IPS-NIHi7 (cell line): Measurements from ENCODE around the gene ST6GALNAC1.
"Not testable (repeated sequence)": the region's sequence is repeated elsewhere in the genome, so short reads cannot be mapped to it uniquely, and the experiment has no call there.

Experiments
- DNase-seq: peaks from one replicate; pipeline ENCODE4 v3.0.0; 2012; ENCODE audit warnings: mixed read lengths; ENCODE audit errors: extremely low spot score

Gene ST6GALNAC1

DNA sequence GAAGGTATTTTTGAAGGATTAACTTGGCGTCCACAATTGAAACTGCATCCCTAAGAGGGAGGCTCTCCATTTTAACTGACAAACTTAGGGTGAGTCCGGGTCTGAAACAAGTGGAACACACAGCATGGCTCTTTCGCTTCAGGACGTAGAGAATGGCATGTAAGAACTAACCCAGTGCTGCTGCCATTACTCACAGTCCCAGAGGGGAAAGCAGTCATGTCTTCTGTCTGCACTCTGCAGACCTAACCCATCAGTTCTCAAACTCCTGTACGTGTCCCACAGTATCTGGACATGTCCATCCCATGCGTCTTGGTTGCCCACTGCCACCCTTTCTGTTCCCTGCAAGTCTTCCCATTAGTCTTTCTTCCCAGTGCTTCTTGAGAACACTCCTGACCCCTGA is 563 bp downstream of the ST6GALNAC1 start:
- no peak for DNase-seq

- no peak for DNase-seq
These were observed 1.5 kb downstream of the ST6GALNAC1 start for GRCh38 chr17:76642032-76642561.

DNA sequence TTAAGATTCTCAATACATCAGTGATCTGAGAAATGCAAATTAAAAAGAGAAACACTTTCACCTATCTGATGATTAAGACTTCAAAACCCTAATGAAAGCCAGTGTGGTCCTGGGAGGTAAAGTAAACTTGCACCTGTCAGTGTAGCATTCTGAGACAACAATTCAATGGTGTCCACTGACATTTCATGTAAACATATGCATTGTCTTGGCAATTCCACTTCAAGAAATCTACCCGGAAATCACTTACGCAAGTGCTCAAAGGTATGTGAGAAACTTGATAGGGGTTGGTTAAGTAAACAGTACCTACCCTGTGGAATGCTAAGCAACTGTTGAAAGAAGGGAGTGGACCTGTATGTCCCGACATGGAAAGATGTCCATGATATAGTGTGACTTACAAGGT is 2.1 kb downstream of the ST6GALNAC1 start:
- no peak for DNase-seq

DNA sequence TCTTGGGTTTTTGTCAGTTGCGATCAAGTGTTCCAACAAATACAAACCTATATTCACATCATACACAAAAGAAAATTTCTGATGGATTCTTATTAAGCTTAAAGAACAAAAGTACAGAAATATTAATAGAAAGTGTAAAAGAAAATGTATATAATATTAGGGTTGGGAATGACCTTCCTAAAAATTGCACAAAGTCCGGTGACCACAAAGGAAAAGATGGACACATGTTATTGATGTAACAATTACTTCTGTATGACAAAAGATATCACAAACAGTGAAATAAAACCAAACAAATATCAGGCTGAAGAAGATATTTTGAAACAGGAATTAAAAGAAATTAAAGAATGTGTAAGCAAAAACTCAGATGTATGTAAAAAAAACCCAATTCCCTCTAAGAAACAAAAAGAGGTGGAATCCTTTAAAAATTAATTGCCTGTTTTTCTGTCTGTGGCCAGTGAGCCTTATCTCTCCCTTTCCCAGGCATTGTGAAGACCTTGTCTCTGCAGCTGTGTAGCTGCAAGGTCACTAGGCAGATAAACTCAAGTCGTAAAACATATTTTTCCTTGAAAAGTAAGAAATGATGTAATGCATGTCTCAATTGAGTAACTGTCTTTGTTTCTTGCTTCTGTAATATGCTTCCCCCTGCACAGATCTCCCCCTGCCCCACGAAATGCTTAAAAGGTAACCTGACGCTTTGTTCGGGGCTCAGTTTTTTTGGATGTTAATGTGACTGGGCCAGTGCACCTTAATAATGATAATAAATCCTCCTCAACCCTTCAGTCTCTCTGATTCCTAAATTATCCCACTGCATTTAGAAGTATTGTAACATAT is 2.8 kb downstream of the ST6GALNAC1 start:
- no peak for DNase-seq

- no peak for DNase-seq
These were observed 5.3 kb downstream of the ST6GALNAC1 start for GRCh38 chr17:76638263-76638662.

GRCh38 chr17:76636486-76637206 is 6.9 kb downstream of the ST6GALNAC1 start:
- DNase-seq, result not testable (repeated sequence)

GRCh38 chr17:76635659-76636360 is 7.7 kb downstream of the ST6GALNAC1 start:
- no peak for DNase-seq

DNA sequence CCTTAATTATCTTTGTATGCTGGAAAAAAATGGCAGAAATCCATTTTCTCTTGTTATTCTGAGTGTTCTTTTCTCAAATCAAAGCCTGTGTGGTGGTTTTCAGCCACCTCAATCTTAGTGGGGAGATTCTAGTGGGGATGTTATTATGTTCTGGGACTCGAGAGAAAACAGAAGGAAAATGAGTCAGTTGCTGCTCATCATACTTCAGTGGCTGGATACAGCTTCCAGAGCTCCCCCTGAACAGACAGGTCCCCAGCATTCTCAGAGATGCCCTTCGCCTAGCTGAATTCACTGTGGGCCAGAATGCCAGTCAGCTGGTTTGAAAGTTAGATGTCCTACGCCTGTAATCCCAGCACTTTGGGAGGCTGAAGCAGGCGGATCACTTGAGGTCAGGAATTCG is 8.5 kb downstream of the ST6GALNAC1 start:
- no peak for DNase-seq

- no peak for DNase-seq
These were observed 9.8 kb downstream of the ST6GALNAC1 start for GRCh38 chr17:76633628-76634328.

DNA sequence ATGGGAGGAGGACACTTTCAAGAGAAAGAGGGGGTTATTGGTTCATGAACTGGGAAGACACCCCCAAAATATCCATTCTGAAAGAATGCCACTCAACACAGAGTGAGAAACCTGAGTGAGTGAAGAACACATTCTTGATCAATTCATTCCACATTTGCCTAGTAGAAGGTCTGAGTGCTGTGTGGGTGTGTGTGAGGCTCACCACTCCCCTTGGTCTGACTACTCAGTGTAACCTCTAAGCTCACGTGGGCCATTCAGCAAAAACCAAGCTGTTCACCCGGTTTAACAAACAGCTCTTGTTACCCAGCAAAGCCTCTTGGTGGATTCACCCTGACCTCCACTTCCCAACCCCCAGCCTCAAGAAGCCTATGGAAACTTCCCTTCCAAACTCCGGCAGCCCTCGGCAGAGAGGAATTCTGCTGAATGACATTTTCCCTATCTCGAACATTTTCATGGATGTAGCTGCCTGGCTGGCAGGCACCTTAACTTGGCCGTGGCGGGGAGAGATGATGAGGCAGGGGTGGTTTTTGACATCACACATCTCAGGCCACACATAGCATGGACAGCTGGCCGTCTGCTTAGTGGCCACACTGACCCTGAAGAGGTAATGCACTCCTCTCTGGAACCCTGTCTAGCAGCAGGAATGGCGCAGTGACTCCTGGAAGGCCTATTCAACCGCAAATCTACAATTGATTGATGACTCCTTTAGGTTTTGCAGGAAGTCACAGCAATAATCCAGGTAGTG is 11.6 kb downstream of the ST6GALNAC1 start:
- no peak for DNase-seq

GRCh38 chr17:76630151-76630550 is 13.4 kb downstream of the ST6GALNAC1 start:
- DNase-seq, result peak; percentile 63

DNA sequence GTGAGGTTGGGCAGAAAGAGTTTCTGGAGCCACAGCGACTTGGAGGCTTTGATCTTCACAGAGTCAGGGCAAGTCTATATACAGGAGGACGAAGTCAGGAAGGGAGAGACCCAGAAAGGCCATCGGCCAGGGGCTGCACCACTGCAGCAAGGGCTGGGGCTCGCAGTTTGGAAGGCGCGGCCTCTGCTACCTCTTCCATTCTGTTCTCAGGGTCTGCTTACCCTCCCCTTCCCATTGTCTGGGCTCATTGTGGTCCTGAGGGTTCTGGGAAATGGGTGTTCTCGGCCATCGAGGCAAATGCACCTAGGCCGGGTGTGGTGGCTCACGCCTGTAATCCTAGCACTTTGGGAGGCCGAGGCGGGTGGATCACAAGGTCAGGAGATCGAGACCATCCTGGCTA is 16.0 kb downstream of the ST6GALNAC1 start:
- no peak for DNase-seq

GRCh38 chr17:76626442-76626841 is 17.1 kb downstream of the ST6GALNAC1 start:
- no peak for DNase-seq

DNA sequence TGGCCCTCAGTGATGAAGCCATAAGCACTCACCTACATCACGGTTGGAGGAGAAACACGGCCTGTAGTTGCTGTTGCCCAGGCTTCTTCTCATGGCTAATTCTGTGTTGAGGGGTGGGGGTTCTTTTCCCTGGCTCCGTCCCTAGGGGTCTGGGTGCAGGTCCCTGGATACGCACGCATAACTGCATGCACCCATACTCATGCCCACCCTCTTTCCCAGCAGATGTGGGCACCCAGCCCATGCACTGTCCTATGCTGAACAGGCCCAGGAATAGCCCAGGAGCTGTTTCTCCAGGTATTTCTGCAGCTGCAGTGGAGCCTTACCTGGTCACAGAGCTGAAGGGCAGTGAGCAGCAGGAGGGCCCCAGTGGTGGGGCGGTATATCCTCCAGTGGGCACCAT is 18.1 kb downstream of the ST6GALNAC1 start:
- no peak for DNase-seq

- DNase-seq, result peak; percentile 90
These were observed 20.0 kb downstream of the ST6GALNAC1 start for GRCh38 chr17:76623271-76624146.

- no peak for DNase-seq
These were observed 25.7 kb downstream of the ST6GALNAC1 start for GRCh38 chr17:76617838-76618237.

DNA sequence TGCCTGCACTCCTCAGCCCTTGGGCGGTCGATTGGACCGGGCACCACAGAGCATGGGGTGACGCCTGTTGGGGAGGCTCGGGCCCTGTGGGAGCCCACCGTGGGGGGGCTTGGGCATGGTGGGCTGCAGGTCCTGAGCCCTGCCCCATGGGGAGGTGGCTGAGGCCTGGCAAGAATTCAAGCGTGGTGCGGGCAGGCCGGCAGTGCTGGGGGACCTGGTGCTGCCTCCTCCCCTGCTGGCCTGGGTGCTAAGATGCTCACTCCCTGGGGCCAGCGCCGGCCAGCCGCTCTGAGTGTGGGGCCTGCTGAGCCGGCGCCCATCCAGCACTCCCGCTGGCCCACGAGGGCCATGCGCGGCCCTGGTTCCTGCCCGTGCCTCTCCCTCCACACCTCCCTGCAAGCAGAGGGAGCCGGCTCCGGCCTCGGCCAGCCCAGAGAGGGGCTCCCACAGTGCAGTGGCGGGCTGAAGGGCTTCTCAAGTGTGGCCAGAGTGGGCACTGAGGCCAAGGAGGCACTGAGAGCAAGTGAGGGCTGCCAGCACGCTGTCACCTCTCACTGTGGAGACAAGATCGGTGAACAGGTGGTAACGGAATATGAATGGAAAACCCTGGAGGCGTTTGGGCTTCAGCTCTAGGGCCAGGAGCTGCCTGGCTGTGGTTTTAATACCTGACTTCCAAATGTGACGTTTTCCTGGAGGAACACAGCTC is 28.5 kb downstream of the ST6GALNAC1 start:
- DNase-seq, result no peak

DNA sequence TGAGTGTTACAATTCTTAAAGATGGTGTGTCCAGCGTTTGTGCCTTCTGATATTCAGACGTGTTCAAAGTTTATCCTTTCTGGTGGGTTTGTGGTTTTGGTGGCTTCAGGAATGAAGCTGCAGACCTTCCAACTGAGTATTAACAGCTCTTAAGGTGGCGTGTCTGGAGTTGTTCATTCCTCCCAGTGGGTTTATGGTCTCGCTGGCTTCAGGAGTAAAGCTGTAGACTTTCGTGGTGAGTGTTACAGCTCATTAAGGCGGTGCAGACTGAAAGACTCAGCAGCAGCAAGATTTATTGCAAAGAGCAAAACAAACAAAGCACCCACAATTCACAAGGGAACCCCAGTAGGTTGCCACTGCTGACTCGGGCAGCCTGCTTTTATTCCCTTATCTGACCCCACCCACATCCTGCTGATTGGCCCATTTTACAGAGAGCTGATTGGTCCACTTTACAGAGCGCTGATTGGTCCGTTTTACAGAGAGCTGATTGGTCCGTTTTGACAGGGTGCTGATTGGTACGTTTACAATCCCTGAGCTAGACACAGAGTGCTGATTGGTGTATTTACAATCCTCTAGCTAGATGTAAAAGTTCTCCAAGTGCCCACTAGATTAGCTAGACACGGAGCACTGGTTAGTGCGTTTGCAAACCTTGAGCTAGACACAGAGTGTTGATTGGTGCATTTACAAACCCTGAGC is 29.3 kb downstream of the ST6GALNAC1 start:
- DNase-seq, result not testable (repeated sequence)
